ENCODE results near the gene MOB3B.

GRCh38 chr9:27430750-27431535 lies 98.7 kb downstream of the MOB3B start:
- TF ChIP-seq JUND (IDR thresholded peaks at IDR 0.05; ENCODE audit: low read depth, low read length) (no peak), CTCF (IDR thresholded peaks at IDR 0.05 in 2 of 3, conservative IDR thresholded peaks at IDR 0.05 in 1 of 3; ENCODE audit: control insufficient read depth in 2 of 3, extremely low read depth in 1 of 3, insufficient read depth in 1 of 3, low read depth in 3 of 3, low read length in 3 of 3) (no peak), POLR2A (IDR thresholded peaks at IDR 0.05; ENCODE audit: low read depth, low read length) (no peak), FOXM1 (IDR thresholded peaks at IDR 0.05; ENCODE audit: low read depth, low read length) (no peak), EZH2 (IDR thresholded peaks at IDR 0.05; ENCODE audit: borderline replicate concordance, control insufficient read depth, low read depth, low read length) (no peak)
- TF ChIP-seq, protein P1, sequence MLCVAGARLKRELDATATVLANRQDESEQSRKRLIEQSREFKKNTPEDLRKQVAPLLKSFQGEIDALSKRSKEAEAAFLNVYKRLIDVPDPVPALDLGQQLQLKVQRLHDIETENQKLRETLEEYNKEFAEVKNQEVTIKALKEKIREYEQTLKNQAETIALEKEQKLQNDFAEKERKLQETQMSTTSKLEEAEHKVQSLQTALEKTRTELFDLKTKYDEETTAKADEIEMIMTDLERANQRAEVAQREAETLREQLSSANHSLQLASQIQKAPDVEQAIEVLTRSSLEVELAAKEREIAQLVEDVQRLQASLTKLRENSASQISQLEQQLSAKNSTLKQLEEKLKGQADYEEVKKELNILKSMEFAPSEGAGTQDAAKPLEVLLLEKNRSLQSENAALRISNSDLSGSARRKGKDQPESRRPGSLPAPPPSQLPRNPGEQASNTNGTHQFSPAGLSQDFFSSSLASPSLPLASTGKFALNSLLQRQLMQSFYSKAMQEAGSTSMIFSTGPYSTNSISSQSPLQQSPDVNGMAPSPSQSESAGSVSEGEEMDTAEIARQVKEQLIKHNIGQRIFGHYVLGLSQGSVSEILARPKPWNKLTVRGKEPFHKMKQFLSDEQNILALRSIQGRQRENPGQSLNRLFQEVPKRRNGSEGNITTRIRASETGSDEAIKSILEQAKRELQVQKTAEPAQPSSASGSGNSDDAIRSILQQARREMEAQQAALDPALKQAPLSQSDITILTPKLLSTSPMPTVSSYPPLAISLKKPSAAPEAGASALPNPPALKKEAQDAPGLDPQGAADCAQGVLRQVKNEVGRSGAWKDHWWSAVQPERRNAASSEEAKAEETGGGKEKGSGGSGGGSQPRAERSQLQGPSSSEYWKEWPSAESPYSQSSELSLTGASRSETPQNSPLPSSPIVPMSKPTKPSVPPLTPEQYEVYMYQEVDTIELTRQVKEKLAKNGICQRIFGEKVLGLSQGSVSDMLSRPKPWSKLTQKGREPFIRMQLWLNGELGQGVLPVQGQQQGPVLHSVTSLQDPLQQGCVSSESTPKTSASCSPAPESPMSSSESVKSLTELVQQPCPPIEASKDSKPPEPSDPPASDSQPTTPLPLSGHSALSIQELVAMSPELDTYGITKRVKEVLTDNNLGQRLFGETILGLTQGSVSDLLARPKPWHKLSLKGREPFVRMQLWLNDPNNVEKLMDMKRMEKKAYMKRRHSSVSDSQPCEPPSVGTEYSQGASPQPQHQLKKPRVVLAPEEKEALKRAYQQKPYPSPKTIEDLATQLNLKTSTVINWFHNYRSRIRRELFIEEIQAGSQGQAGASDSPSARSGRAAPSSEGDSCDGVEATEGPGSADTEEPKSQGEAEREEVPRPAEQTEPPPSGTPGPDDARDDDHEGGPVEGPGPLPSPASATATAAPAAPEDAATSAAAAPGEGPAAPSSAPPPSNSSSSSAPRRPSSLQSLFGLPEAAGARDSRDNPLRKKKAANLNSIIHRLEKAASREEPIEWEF (IDR thresholded peaks at IDR 0.05; ENCODE audit: insufficient replicate concordance, low read depth, low read length), result no peak

Data from GM12878 (cell line).